GM18858 (cell line): ENCODE results near the gene LMBR1L.
"Not testable (repeated sequence)": the region's sequence is repeated elsewhere in the genome, so short reads cannot be mapped to it uniquely, and the experiment has no call there.

ENCODE experiments used
- ATAC-seq: cut with Tn5 transposase; IDR thresholded peaks from one replicate; pipeline ENCODE4 v1.9.1; 2021; ENCODE audit not compliant: unreplicated experiment

Gene LMBR1L, protein sequence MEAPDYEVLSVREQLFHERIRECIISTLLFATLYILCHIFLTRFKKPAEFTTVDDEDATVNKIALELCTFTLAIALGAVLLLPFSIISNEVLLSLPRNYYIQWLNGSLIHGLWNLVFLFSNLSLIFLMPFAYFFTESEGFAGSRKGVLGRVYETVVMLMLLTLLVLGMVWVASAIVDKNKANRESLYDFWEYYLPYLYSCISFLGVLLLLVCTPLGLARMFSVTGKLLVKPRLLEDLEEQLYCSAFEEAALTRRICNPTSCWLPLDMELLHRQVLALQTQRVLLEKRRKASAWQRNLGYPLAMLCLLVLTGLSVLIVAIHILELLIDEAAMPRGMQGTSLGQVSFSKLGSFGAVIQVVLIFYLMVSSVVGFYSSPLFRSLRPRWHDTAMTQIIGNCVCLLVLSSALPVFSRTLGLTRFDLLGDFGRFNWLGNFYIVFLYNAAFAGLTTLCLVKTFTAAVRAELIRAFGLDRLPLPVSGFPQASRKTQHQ

DNA sequence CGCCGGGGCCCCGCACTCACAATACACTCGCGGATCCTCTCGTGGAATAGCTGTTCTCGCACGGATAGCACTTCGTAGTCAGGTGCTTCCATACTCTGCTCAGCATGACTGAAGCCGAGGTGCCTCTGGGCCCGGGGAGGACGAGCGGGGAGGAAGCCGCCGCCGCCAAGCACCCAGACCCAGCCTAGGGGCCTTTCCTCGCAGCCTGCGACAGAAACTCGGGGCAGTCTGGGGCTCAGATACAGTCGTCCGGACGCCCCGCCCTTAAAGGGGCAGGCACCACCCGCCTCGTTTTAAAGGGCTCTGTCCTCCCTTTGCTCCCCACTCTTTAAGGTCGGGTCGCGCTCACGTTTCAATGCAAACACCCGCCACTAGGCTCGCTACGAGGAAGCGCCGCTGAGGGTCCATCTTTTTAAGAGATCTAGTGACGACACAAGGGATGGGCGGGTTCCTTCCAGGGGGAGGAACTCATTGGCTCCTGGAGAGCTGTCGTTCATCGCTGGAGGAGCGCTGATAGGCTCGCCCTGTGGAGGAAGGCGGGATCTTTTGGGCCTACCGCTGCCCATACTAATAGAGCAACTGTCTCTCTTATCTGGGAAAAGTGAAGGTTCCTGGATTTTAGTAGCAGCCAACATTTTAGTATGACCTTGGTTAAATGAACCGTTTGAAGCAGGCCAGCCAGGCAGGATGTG is at the start of gene LMBR1L:
Gene LMBR1L, minus strand, starts transcription at position 384 of the 692 bp plus-strand sequence. Its CDS starts 292 bp downstream, at position 92.
- ATAC-seq, result peak; percentile 97

- no peak for ATAC-seq
Measured at GRCh38 chr12:49160399-49160798, 49.8 kb upstream of the LMBR1L start.

DNA sequence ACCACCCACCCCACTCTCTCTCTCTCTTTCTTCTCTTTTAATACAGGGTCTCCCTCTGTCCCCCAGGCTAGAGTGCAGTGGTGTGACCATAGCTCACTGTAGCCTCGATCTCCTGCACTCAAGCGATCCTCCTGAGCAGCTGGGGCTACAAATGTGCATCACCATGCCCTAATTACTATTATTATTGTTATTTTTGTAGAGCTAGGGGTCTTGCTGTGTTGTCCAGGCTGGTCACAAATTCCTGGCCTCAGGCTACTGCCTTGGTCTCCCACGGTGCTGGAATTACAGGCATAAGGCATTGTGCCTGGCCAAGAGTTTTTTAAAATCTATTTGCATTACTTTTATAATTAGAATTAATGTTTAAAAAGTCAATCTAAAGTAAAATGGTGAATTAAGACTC is 43.6 kb upstream of the LMBR1L start:
- ATAC-seq, result no peak

- ATAC-seq, result no peak
Measured at GRCh38 chr12:49147384-49147783, 36.7 kb upstream of the LMBR1L start.

GRCh38 chr12:49146406-49146805 is 35.8 kb upstream of the LMBR1L start:
- no peak for ATAC-seq

DNA sequence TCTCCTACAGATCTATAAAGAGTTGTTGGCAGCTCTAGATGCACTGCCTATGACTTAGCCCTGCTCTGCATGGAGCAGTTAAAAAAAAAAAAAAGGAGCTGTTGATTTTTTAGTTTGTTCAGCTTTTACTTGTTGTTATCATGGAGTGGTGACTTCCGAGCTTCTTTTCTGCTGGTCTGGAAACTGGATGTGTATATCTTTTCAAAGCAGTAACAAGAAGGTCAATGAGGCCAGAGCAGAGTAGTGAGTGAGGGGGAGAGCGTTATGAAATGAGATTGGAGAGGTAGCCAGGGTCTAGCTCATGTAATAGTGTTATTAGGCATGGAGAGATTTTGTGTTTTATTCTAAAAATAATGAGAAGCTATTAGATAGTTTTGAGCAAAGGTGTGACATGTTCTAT is 33.7 kb upstream of the LMBR1L start:
- ATAC-seq, result no peak

DNA sequence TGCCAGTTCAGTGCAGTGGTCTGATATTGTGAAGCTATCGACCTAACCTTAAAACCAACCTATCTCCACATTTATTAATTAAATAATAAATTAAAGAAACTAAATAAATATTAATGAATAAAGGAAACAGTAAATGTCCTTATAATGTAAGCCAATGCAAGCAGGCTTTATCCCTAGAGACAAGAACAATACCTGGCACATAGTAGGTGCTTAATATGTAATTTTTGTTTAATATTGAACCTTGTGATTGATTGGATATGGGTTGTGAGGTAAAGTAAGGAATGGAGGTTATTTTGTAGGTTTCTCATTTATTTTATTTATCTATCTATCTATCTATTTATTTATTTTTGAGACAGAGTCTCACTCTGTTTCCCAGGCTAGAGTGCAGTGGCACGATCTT is 28.4 kb upstream of the LMBR1L start:
- ATAC-seq, result no peak

GRCh38 chr12:49138587-49138986 is 27.9 kb upstream of the LMBR1L start:
- ATAC-seq, result no peak

DNA sequence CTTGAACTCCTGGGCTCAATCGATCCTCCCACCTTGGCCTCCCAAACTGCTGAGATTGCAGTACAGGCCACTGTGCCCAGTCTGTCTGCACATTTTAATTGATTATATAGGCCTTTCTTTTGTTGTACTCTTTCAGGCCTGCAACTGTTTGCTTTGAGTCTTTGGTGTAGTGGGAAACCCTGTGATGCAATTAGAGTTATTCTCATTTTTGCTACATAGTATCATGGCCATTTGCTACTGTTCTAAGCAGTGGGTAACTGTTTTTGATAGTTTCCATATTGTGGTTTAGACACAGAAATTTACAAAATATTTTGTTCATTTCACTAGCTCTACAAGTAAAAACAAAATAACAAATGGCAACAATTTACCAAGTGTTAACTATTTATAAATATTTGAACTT is 26.8 kb upstream of the LMBR1L start:
- no peak for ATAC-seq

DNA sequence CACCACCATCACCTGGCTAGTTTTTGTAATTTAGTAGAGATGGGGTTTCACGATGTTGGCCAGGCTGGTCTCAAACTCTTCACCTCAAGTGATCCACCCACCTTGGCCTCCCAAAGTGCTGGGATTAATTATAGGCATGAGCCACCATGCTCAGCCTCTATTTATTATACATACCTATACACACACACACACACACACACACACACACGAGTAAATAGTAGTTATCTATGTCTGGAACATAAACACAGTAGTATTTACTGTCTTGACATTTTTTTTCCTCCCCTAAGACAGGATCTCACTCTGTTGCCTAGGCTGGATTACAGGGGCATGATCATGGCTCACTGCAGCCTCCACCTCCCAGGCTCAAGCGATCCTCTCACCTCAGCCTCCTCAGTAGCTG is 26.4 kb upstream of the LMBR1L start:
- not testable (repeated sequence) for ATAC-seq

DNA sequence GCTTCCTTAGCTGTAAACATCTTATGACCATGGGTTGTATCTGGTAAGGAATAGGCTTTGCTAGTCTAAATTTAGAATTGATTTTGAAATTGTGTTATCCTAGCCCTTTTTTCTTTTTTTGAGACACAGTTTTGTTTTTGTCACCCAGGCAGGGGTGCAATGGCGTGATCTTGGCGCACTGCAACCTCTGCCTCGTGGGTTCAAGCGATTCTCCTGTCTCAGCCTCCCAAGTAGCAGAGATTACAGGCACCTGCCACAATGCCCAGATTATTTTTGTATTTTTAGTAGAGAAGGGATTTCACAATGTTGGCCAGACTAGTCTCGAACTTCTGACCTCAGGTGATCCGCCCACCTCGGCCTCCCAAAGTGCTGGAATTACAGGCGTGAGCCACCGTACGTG is 22.9 kb upstream of the LMBR1L start:
- ATAC-seq, result no peak

DNA sequence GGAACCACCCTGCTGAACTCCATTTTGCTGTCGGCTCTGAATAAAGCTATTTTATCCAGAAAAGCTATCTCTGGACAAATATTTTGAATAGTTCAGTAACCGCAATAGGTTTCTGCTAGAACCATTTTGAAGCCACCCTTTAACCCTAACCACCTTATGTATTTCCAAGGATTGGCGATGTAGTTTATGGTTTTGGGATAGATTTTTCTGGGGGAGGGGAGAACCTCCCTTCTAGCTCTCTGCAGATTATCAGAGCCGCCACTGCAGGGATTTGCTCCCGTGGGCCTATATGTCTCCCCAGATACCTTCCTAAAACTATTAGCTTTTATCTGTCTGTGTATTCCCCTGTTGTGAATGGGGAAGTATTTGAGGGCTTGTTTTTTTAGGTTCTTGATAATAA is 22.4 kb upstream of the LMBR1L start:
- ATAC-seq, result no peak

DNA sequence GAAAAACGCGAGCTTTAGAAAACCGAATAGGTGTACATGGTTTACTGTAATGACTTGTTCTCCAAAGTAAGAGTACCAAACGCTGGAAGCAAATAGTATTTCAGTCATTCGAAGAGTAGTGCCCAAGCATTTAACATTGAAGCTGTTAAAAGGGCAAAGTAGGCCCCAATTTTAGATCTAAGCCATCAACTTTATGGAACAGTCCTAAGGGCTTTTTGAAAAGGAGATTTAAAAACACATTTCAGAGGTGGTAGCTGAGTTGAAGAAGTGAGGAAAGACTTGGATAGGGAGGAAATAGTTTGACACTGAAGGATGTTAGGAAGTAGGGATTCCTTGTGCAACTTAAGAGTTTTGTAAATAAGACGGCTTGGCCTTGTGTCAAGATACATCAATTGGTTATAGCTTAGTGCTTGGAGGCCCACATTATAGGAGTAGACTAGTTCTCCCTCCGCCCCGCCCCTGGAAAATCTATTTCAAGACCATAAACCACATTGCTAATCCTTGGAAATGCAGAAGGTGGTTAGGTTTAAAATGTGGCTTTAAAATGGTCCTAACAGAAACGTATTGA is 21.3 kb upstream of the LMBR1L start:
- ATAC-seq, result no peak

DNA sequence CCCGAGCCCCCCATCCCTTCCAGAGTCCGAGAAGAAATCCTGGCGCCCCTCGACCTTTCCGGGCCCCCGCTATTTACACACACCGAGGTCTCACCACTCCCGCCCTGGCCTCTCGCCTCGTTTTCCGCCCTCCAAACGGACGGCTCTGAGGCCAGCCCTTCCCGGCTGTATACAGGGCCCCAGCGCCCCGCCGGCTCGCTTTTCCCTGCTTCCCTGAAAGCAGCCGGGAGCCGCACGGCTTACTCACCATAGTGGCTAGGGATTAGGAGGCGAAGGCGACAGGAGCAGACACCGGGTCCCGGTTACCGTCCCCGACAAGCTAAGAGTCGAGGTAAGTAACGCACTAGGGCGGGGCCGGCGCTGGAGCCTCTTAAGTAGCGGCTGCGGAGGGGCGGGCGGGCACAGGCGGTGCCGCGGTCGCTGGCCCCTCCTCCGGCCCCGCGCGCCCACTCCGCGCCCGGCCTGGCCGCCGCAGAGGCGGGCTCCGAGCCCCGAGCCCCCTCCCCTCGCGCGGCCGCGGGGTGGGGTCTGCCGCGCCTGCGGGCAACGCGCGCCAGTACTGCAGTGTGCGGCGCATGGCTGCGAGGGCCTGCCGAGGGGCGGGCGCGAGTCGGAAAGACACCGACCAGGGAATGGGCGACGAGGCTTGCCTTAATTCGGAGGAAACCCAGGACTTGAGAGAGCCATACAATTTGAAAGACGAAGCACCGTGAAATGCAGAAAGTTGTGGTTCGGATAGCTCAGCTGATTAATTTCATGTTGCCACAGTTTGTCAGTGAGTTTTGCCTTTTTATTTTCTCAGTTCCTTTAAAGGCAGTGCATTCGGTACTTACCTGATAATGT is 20.6 kb upstream of the LMBR1L start, which contains the start of gene TUBA1B:
Gene TUBA1B, minus strand, starts transcription at position 345 of the 843 bp plus-strand sequence. Its CDS starts 95 bp downstream, at position 250.
- peak; percentile 49 for ATAC-seq

- ATAC-seq, result peak; percentile 35
Measured at GRCh38 chr12:49130151-49131050, 19.8 kb upstream of the LMBR1L start.

DNA sequence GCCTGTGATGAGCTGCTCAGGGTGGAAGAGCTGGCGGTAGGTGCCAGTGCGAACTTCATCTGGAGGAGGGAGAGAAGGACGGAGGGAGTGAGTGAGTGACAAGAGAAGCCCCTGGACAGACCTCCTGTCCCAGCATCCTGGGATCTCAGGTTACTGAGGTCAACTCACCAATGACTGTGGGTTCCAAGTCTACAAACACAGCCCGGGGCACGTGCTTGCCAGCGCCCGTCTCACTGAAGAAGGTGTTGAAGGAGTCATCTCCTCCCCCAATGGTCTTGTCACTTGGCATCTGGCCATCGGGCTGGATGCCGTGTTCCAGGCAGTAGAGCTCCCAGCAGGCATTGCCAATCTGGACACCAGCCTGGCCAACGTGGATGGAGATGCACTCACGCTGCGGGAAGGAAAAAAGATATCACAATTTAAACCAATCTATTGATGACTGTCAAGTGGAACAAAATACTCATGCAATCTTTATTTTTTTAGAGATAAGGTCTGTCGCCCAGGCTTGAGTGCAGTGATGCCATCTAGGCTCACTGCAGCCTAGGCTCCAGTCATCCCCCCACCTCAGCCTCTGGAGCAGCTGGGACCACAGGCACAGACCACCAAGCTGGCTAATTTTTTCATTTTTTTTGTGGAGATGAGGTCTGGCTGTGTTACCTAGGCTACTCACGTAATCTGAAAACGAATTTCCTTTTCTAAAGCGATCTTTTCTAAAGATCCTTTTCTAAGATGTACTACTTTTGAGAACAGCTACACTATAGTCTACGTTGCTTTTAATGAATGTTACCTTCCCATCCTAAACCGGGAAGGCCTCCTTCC is 18.9 kb upstream of the LMBR1L start:
- no peak for ATAC-seq

DNA sequence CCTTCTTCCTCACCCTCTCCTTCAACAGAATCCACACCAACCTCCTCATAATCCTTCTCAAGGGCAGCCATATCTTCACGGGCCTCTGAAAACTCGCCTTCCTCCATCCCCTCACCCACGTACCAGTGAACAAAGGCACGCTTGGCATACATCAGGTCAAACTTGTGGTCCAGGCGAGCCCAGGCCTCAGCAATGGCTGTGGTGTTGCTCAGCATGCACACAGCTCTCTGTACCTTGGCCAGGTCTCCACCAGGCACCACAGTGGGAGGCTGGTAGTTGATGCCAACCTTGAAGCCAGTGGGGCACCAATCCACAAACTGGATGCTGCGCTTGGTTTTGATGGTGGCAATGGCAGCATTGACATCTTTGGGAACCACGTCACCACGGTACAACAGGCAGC is 17.3 kb upstream of the LMBR1L start:
- ATAC-seq, result not testable (repeated sequence)

GRCh38 chr12:49126852-49127763 is 16.5 kb upstream of the LMBR1L start:
- ATAC-seq, result no peak
